Activated CD4-positive, alpha-beta memory T cell treated with anti-CD3 and anti-CD28 coated beads for 36 hours (primary cell): Measurements from ENCODE around the gene RAB33A. TPM values are rescaled to one million over a fixed set of nuclear protein-coding genes. Genes with fewer than 3 reads are reported as not detected.
"Not testable (repeated sequence)": the region's sequence is repeated elsewhere in the genome, so short reads cannot be mapped to it uniquely, and the experiment has no call there.

Experiments used
- CTCF ChIA-PET: fragments of 350-600 bp; sonication (Branson Sonifier 250); formaldehyde crosslinking; loops from one replicate; lab custom pipeline; 2021; ENCODE audit warnings: antibody characterized with exemption, inconsistent platforms; lab: Charles Lee
- POLR2A ChIA-PET: fragments of 350-600 bp; sonication (Branson Sonifier 250); formaldehyde crosslinking; loops from one replicate; lab custom pipeline; 2021; ENCODE audit warnings: antibody characterized with exemption; lab: Charles Lee
- DNase-seq: peaks from one replicate; pipeline ENCODE4 v3.0.0-alpha.2; 2020
- H3K27ac Mint-ChIP-seq: one replicate; pipeline ENCODE4 v1.8.0; 2021; ENCODE audit warnings: mixed read lengths
- H3K27me3 Mint-ChIP-seq: one replicate; pipeline ENCODE4 v1.8.0; 2021; ENCODE audit warnings: mixed read lengths
- H3K36me3 Mint-ChIP-seq: one replicate; pipeline ENCODE4 v1.8.0; 2021; ENCODE audit warnings: mixed read lengths
- H3K4me1 Mint-ChIP-seq: one replicate; pipeline ENCODE4 v1.8.0; 2021; ENCODE audit warnings: low read depth, mixed read lengths
- H3K4me3 Mint-ChIP-seq: one replicate; pipeline ENCODE4 v1.8.0; 2021; ENCODE audit warnings: mild to moderate bottlenecking, mixed read lengths
- H3K9me3 Mint-ChIP-seq: one replicate; pipeline ENCODE4 v1.8.0; 2021; ENCODE audit warnings: mixed read lengths
- intact Hi-C: fragments of 100-400 bp; cut with micrococcal nuclease; formaldehyde crosslinking; loops from one replicate; pipeline ENCODE4 v1.15.1; 2023
- total RNA-seq, 2 experiments: library from RNA; stranded (reverse); gene quantifications; one replicate each; pipeline ENCODE4 v1.2.3, GENCODE V29; 2021

Gene RAB33A
- total RNA-seq, 2 experiments from 2014 or later = 29.6 to 30.1 TPM

- CTCF ChIA-PET = no interaction called here
- Mint-ChIP-seq H3K9me3 (no peaks in the 10 kb centered on the region), H3K36me3 (no peaks in the 10 kb centered on the region), H3K4me1 (peaks cover 2% of the 10 kb centered on the region), H3K27me3 (no peaks in the 10 kb centered on the region), H3K4me3 (no peak overlapping the region), H3K27ac (no peak overlapping the region)
- DNase-seq = no peak
- POLR2A ChIA-PET = no interaction called here
- intact Hi-C loops = no loop called here
Measured at GRCh38 chrX:130196466-130196865, 24.7 kb downstream of the RAB33A start.

DNA sequence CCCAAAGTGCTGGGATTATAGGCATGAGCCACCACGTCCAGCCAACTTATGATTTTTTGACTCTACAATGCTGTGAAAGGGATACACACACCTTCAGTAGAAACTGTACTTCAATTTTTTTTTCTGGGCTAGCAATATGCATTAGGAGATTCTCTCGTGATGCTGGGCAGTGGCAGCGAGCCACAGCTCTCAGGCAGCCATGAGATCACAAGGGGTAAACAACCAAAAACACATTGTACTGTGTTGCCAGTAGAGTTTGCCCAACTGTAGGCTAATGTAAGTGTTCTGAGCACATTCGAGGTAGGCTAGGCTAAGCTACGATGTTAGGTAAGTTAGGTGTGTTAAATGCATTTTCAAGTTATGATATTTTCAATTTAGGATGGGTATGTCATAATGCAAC, 25.7 kb downstream of the RAB33A start:
- H3K4me1 Mint-ChIP-seq = peaks cover under 1% of the 10 kb centered on the region
- CTCF ChIA-PET = no interaction called here
- POLR2A ChIA-PET = no interaction called here
- DNase-seq = no peak
- no peak overlapping the region for H3K27ac Mint-ChIP-seq
- H3K36me3 Mint-ChIP-seq = no peaks in the 10 kb centered on the region
- no peak overlapping the region for H3K4me3 Mint-ChIP-seq
- no peaks in the 10 kb centered on the region for H3K9me3 Mint-ChIP-seq
- intact Hi-C loops = no loop called here
- no peaks in the 10 kb centered on the region for H3K27me3 Mint-ChIP-seq

DNA sequence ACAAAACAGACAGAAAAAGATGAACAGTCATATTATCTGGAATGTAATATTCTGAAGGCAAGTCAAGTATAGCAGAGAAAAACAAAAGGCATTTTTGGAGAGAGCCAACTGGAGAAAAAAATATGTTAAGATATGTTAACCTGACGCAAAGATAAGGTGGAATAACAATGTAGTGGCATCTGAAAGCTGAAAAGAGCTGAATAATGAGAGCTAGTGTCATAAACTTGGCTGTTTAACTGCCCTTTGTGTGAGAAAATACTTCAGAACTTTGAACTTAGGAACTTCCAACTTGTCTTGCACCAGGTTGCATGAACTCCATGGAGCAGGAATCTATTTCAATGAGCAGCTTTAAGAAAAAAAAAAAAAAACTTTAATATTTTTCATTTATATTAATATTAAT, 32.9 kb downstream of the RAB33A start:
- CTCF ChIA-PET = no interaction called here
- DNase-seq = no peak
- no peak overlapping the region for H3K4me3 Mint-ChIP-seq
- H3K36me3 Mint-ChIP-seq = peaks cover 6% of the 10 kb centered on the region
- no peaks in the 10 kb centered on the region for H3K27me3 Mint-ChIP-seq
- no peaks in the 10 kb centered on the region for H3K4me1 Mint-ChIP-seq
- POLR2A ChIA-PET = no interaction called here
- no peaks in the 10 kb centered on the region for H3K9me3 Mint-ChIP-seq
- intact Hi-C loops = no loop called here
- H3K27ac Mint-ChIP-seq = no peak overlapping the region

DNA sequence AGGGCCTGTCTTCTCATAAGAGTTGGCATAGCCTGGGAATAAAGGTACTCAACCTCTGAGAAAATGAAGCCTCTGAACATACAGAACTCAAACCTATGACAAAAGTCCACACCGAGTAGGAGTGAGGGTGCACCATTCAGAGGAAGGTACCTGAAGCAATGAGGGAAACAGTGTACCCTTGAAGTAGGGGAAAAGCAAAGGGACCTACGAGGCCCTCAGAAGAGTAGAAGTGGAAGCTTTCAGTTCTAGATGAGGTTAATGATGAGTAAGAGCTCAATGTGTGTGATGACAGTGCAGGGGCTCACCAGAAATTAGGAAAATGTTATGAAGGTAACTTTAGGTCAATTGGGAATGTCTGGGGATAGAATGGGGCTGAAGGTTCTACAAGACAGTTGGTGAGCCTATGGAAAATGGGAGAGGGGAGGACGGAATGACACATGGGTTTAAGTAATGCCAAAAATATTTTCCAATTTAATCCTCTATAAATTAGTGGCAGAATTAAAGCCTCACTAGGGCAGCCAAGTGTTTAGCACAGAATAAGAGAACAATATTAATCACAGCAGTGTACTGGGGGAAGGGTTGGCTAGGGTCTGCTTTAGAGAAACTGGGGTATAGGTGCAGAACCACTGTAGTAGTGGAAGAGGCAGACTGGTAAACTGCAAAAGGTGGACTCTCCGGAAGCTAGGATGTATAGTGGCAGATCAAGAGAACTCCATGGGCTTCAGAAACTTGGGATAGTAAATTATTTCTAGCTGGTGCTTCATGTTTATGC, 39.8 kb downstream of the RAB33A start:
- peaks cover 27% of the 10 kb centered on the region for H3K4me1 Mint-ChIP-seq
- CTCF ChIA-PET = interaction anchor here (1.1 to 1.4 kb wide), 2 partner anchors 91 to 132 kb away, joined by 3 read pairs; no protein-coding TSS in a partner anchor
- intact Hi-C loops = loop anchor here (1.0 to 5.0 kb wide), 3 partner anchors 39 to 57 kb away; partner anchors contain the start of genes RAB33A and ZNF280C
- no peaks in the 10 kb centered on the region for H3K9me3 Mint-ChIP-seq
- peak overlapping the region; percentile 97 for H3K27ac Mint-ChIP-seq
- H3K4me3 Mint-ChIP-seq = peak overlapping the region; percentile 24
- H3K27me3 Mint-ChIP-seq = no peaks in the 10 kb centered on the region
- peaks cover 21% of the 10 kb centered on the region for H3K36me3 Mint-ChIP-seq
- peak; percentile 10 for DNase-seq
- POLR2A ChIA-PET = interaction anchor here (2.2 to 2.3 kb wide), 2 partner anchors 41 to 53 kb away, joined by 6 to 7 read pairs; no protein-coding TSS in a partner anchor

DNA sequence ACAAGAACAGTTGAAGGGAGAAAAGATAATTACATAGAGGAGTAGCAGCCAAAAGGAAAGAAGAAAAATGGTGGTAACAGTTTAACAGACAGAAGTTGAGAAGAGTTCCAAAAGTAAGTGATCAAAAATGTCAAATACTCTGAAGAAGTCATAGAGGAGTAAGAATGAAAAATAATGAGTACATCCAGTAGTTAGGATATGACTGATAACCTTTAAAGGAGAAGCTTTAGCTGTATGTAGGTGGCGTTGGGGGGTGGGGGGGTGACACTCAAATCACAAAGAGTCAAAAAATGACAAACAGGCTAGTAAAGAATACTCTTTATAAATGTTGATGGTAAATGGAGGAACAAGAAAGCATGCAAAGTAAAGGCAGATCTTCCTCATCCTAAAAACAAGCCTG, 40.6 kb downstream of the RAB33A start:
- H3K4me3 Mint-ChIP-seq = peak overlapping the region; percentile 63
- ChIA-PET CTCF (no interaction called here), POLR2A (interaction anchor here (2.2 to 2.3 kb wide), 2 partner anchors 42 to 52 kb away, joined by 6 to 7 read pairs; no protein-coding TSS in a partner anchor)

GRCh38 chrX:130213376-130213775, 41.6 kb downstream of the RAB33A start:
- no peaks in the 10 kb centered on the region for H3K9me3 Mint-ChIP-seq
- intact Hi-C loops = loop anchor here (5.0 kb wide), 1 partner anchor 41 kb away; the partner anchor contains the start of gene RAB33A
- no peak overlapping the region for H3K4me3 Mint-ChIP-seq
- H3K27me3 Mint-ChIP-seq = no peaks in the 10 kb centered on the region
- peaks cover 27% of the 10 kb centered on the region for H3K4me1 Mint-ChIP-seq
- DNase-seq = no peak
- H3K27ac Mint-ChIP-seq = peak overlapping the region; percentile 97
- CTCF ChIA-PET = no interaction called here
- peaks cover 21% of the 10 kb centered on the region for H3K36me3 Mint-ChIP-seq
- POLR2A ChIA-PET = interaction anchor here (2.3 kb wide), 1 partner anchor 51 kb away, joined by 7 read pairs; no protein-coding TSS in a partner anchor

More for the DNA sequence above, 40.6 kb downstream of the RAB33A start:
- Mint-ChIP-seq H3K27ac (peak overlapping the region; percentile 97), H3K4me1 (peaks cover 27% of the 10 kb centered on the region), H3K9me3 (no peaks in the 10 kb centered on the region), H3K27me3 (no peaks in the 10 kb centered on the region), H3K36me3 (peaks cover 21% of the 10 kb centered on the region)
- peak; percentile 28 for DNase-seq
- intact Hi-C loops = loop anchor here (1.0 to 5.0 kb wide), 3 partner anchors 40 to 56 kb away; partner anchors contain the start of genes RAB33A and ZNF280C

DNA sequence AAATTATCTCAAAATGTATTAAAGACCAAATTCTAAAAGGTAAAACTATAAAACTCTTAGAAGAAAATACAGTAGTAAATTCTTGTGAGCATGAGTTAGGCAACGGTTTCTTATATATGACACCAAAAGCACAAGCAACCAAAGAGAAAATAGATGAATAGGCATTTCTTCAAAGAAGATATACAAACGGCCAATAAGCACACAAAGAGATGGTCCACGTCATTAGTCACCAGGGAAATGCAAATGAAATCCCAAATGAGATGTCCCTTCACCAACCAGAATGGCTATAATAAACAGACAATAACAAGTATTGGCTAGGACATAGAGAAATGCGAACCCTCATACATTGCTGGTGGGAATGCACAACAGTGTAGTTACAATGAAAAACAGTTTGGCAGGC, 44.6 kb downstream of the RAB33A start:
- Mint-ChIP-seq H3K36me3 (peaks cover 21% of the 10 kb centered on the region), H3K9me3 (no peaks in the 10 kb centered on the region), H3K4me3 (no peak overlapping the region), H3K4me1 (peaks cover 23% of the 10 kb centered on the region), H3K27ac (no peak overlapping the region), H3K27me3 (no peaks in the 10 kb centered on the region)
- ChIA-PET POLR2A (no interaction called here), CTCF (no interaction called here)
- intact Hi-C loops = no loop called here
- DNase-seq = no peak

DNA sequence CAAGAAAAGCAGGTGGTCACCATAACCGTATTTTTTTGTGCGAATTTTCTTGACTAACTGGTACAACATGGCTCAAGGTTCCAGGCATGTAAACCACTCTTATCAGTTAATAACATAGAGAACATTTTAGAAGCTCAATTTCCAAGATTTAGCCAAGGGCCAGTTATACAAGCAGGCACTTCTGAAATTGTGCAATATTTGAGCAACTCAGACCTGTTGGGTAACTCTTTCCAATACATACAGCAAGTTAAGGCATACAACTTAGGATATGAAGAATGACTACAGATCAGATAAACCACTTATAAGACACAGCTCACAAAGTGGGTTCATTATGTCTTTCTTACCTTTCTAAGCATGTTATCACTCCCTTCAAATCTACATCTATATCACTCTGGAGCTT, 53.0 kb downstream of the RAB33A start:
- POLR2A ChIA-PET = no interaction called here
- no peaks in the 10 kb centered on the region for H3K9me3 Mint-ChIP-seq
- intact Hi-C loops = no loop called here
- H3K27me3 Mint-ChIP-seq = no peaks in the 10 kb centered on the region
- H3K4me3 Mint-ChIP-seq = no peak overlapping the region
- DNase-seq = no peak
- peaks cover 6% of the 10 kb centered on the region for H3K36me3 Mint-ChIP-seq
- H3K4me1 Mint-ChIP-seq = no peaks in the 10 kb centered on the region
- CTCF ChIA-PET = no interaction called here
- no peak overlapping the region for H3K27ac Mint-ChIP-seq

- Mint-ChIP-seq H3K4me3 (no peak overlapping the region), H3K27ac (no peak overlapping the region), H3K27me3 (no peaks in the 10 kb centered on the region), H3K9me3 (no peaks in the 10 kb centered on the region), H3K4me1 (no peaks in the 10 kb centered on the region), H3K36me3 (peaks cover 14% of the 10 kb centered on the region)
- ChIA-PET CTCF (interaction anchor here (1.5 kb wide), 1 partner anchor 201 kb away, joined by 3 read pairs; no protein-coding TSS in a partner anchor), POLR2A (no interaction called here)
- intact Hi-C loops = no loop called here
- no peak for DNase-seq
Measured at GRCh38 chrX:130228871-130229270, 57.1 kb downstream of the RAB33A start.

DNA sequence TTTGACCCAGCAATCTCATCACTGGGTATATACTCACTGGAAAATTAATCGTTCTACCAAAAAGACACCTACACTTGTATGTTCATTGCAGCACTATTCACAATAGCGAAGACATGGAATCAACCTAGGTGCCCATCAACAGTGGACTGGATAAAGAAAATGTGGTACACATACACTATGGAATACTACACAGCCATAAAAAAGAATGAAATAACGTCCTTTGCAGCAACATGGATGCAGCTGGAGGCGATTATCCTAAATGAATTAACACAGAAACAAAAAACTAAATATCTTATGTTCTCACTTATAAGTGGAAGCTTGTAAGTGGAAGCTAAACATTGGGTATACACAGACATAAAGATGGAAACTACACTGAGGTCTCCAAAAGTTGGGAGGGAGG, 59.4 kb downstream of the RAB33A start:
- H3K4me3 Mint-ChIP-seq, POLR2A ChIA-PET, DNase-seq, H3K27me3 Mint-ChIP-seq, CTCF ChIA-PET, H3K27ac Mint-ChIP-seq, intact Hi-C loops, H3K9me3 Mint-ChIP-seq, H3K4me1 Mint-ChIP-seq: not testable (repeated sequence)
- H3K36me3 Mint-ChIP-seq = peaks cover 17% of the 10 kb centered on the region
